Sigmoid colon (tissue), 7 donors: Measurements from ENCODE around the gene ACBD3. TPM values are rescaled to one million over a fixed set of nuclear protein-coding genes. Genes with fewer than 3 reads are reported as not detected.

Experiments
- DNase-seq: peaks from one replicate; pipeline ENCODE4 v3.0.0-alpha.2; 2019
- H3K27ac ChIP-seq, 4 donors: fragments of 200-600 bp; sonication (generic); one replicate each; pipeline ENCODE4 v1.5.1; 2016 to 2019; ENCODE audit warnings: mild to moderate bottlenecking in 1 of 4
- H3K27me3 ChIP-seq, 3 donors: fragments of 200-600 bp; sonication (generic); one replicate each; pipeline ENCODE4 v1.5.1; 2019; ENCODE audit warnings: mild to moderate bottlenecking in 1 of 3
- H3K36me3 ChIP-seq, 4 donors: fragments of 200-600 bp; sonication (generic); one replicate each; pipeline ENCODE4 v1.5.1; 2016 to 2019
- H3K4me1 ChIP-seq, 4 donors: fragments of 200-600 bp; sonication (generic); one replicate each; pipeline ENCODE4 v1.5.1; 2017 to 2019
- H3K4me3 ChIP-seq, 4 donors: fragments of 200-600 bp; sonication (generic); one replicate each; pipeline ENCODE4 v1.5.1; 2017 to 2019; ENCODE audit warnings: mild to moderate bottlenecking in 2 of 4, moderate library complexity in 1 of 4
- H3K9me3 ChIP-seq, 4 donors: fragments of 200-600 bp in 3 of 4; sonication (generic) in 3 of 4; one replicate each; pipeline versions ENCODE4 v1.5.1 to v1.6.1; 2013 to 2019
- EP300 ChIP-seq, 4 donors: sonication (generic); formaldehyde crosslinking; IDR thresholded peaks; one replicate each; pipeline ENCODE4 v1.6.1; 2017; ENCODE audit warnings: antibody characterized with exemption in 4 of 4
- POLR2A ChIP-seq, 2 donors: fragments of 450-650 bp; IDR thresholded peaks; one replicate each; pipeline ENCODE4 v1.6.1; 2016; ENCODE audit warnings: antibody characterized with exemption in 2 of 2, mild to moderate bottlenecking in 2 of 2, moderate library complexity in 2 of 2
- POLR2AphosphoS5 ChIP-seq, 4 donors: sonication (generic); formaldehyde crosslinking; IDR thresholded peaks; one replicate each; pipeline ENCODE4 v1.6.1; 2017; ENCODE audit warnings: antibody characterized with exemption in 4 of 4
- WGBS, 2 donors: extraction: QIAGEN DNeasy Blood & Tissue Kit; methylation state at CpG; one replicate each; pipeline ENCODE4 v1.1.7; 2013; 5-methylcytosine and 5-hydroxymethylcytosine counted together
- intact Hi-C: fragments of 100-400 bp; cut with DNase I; formaldehyde crosslinking; loops from one replicate; pipeline ENCODE4 v1.15.1; 2023
- polyA plus RNA-seq, 3 donors: library from polyadenylated mRNA; stranded (reverse); fragments of 200-250 nt; gene quantifications; one replicate each; pipeline ENCODE4 v1.2.3, GENCODE V29; 2013
- total RNA-seq, 4 donors: library from RNA; depleted of rRNA; stranded (reverse); fragments of >200 nt; gene quantifications; one replicate each; pipeline ENCODE4 v1.1.0, GENCODE V29; 2016
- TF ChIP-seq, protein P1 (sequence below), 4 experiments: fragments of 450-650 bp in 3 of 4; fragments of 200-600 bp in 1 of 4; IDR thresholded peaks; one replicate each; pipeline ENCODE4 v1.5.1; 2016 to 2019; ENCODE audit warnings: antibody characterized with exemption in 4 of 4, mild to moderate bottlenecking in 3 of 4, moderate library complexity in 2 of 4
- donor health status: healthy with polysubstance abuse.
- donor health status: Bipolar disorder and iron deficiency.
- donor health status: healthy.

The ACBD3 gene
- total and polyA plus RNA-seq, 7 donors = 23.7 to 37.8 (median 32.9) TPM

GRCh38 chr1:226199971-226200370, 13.4 kb upstream of the ACBD3 start:
- 74 to 87% methylated on average over 2 of the region's 2 CpGs for WGBS, 2 donors
- DNase-seq = no peak
- H3K4me3 ChIP-seq = no peak overlapping the region
- H3K27me3 ChIP-seq = no peaks in the 10 kb centered on the region
- H3K36me3 ChIP-seq = no peaks in the 10 kb centered on the region
- no peak overlapping the region for H3K27ac ChIP-seq
- intact Hi-C loops = no loop called here
- no peaks in the 10 kb centered on the region for H3K9me3 ChIP-seq
- no peak for TF ChIP-seq POLR2AphosphoS5 (IDR thresholded peaks at IDR 0.05)
- TF ChIP-seq, protein P1, sequence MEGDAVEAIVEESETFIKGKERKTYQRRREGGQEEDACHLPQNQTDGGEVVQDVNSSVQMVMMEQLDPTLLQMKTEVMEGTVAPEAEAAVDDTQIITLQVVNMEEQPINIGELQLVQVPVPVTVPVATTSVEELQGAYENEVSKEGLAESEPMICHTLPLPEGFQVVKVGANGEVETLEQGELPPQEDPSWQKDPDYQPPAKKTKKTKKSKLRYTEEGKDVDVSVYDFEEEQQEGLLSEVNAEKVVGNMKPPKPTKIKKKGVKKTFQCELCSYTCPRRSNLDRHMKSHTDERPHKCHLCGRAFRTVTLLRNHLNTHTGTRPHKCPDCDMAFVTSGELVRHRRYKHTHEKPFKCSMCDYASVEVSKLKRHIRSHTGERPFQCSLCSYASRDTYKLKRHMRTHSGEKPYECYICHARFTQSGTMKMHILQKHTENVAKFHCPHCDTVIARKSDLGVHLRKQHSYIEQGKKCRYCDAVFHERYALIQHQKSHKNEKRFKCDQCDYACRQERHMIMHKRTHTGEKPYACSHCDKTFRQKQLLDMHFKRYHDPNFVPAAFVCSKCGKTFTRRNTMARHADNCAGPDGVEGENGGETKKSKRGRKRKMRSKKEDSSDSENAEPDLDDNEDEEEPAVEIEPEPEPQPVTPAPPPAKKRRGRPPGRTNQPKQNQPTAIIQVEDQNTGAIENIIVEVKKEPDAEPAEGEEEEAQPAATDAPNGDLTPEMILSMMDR (IDR thresholded peaks at IDR 0.05) = no peak
- TF ChIP-seq EP300 (IDR thresholded peaks at IDR 0.05) = no peak
- TF ChIP-seq POLR2A (IDR thresholded peaks at IDR 0.05) = no peak
- no peaks in the 10 kb centered on the region for H3K4me1 ChIP-seq

GRCh38 chr1:226195144-226195543, 8.6 kb upstream of the ACBD3 start:
- no peak overlapping the region for H3K27ac ChIP-seq
- intact Hi-C loops = no loop called here
- H3K36me3 ChIP-seq = no peaks in the 10 kb centered on the region
- no peaks in the 10 kb centered on the region for H3K9me3 ChIP-seq
- no peak overlapping the region for H3K4me3 ChIP-seq
- no peaks in the 10 kb centered on the region for H3K4me1 ChIP-seq
- no peaks in the 10 kb centered on the region for H3K27me3 ChIP-seq
- WGBS, 2 donors = 84 to 94% methylated on average over 1 of the region's 1 CpG
- TF ChIP-seq, protein P1 (IDR thresholded peaks at IDR 0.05) = no peak
- TF ChIP-seq POLR2AphosphoS5 (IDR thresholded peaks at IDR 0.05) = no peak
- no peak for TF ChIP-seq POLR2A (IDR thresholded peaks at IDR 0.05)
- no peak for TF ChIP-seq EP300 (IDR thresholded peaks at IDR 0.05)
- no peak for DNase-seq

GRCh38 chr1:226187380-226187779, 839 bp upstream of the ACBD3 start:
- 91 to 93% methylated on average over 7 of the region's 7 CpGs for WGBS, 2 donors
- DNase-seq = no peak
- Histone ChIP-seq H3K27ac (peak overlapping the region; percentile 87 to 98 (median 91)), H3K27me3 (no peaks in the 10 kb centered on the region), H3K36me3 (no peaks in the 10 kb centered on the region), H3K4me3 (peak overlapping the region in 3 of 4 donors; percentile 72 to 97 (median 89)), H3K9me3 (no peaks in the 10 kb centered on the region), H3K4me1 (peaks cover 0 to 38% (median 32%) of the 10 kb centered on the region in 4 donors)
- TF ChIP-seq, protein P1 (IDR thresholded peaks at IDR 0.05) = no peak
- TF ChIP-seq POLR2A (IDR thresholded peaks at IDR 0.05) (no peak), EP300 (IDR thresholded peaks at IDR 0.05) (no peak), POLR2AphosphoS5 (IDR thresholded peaks at IDR 0.05) (no peak)
- intact Hi-C loops = loop anchor here (5.0 kb wide), 1 partner anchor 125 kb away; the partner anchor contains the start of gene H3-3A

DNA sequence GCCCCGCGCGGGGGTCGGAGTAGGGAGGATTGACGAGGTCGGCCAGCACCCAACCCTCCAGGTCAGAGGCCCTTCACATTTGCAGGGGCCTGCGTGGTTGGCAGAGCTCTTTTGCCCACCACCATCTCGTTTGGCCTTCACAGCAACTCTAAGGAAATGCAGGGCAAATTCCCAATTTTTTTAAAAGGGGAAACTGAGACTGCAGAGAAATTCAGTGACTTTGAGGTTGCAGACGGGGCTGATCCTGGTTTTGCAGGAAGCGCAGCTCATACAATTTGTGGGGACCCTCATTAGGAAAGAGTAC, 430 bp upstream of the ACBD3 start:
- Histone ChIP-seq H3K36me3 (no peaks in the 10 kb centered on the region), H3K4me3 (peak overlapping the region; percentile 72 to 97 (median 82)), H3K9me3 (no peaks in the 10 kb centered on the region), H3K27me3 (no peaks in the 10 kb centered on the region), H3K4me1 (peaks cover 0 to 42% (median 36%) of the 10 kb centered on the region in 4 donors), H3K27ac (peak overlapping the region; percentile 87 to 98 (median 91))
- no peak for DNase-seq
- intact Hi-C loops = loop anchor here (5.0 kb wide), 1 partner anchor 125 kb away; the partner anchor contains the start of gene H3-3A
- no peak for TF ChIP-seq POLR2A (IDR thresholded peaks at IDR 0.05)
- TF ChIP-seq POLR2AphosphoS5 (IDR thresholded peaks at IDR 0.05) = no peak
- TF ChIP-seq, protein P1 (IDR thresholded peaks at IDR 0.05) = peak in 2 of 4 experiments; percentile 22 to 43
- no peak for TF ChIP-seq EP300 (IDR thresholded peaks at IDR 0.05)
- 8 to 13% methylated on average over 10 of the region's 10 CpGs for WGBS, 2 donors
